HG03442 (cell line): ENCODE data around the gene TNFRSF4.

Experiments used
- ATAC-seq: cut with Tn5 transposase; IDR thresholded peaks from one replicate; pipeline ENCODE4 v1.9.1; 2021; ENCODE audit warnings: mild to moderate bottlenecking, moderate library complexity; ENCODE audit not compliant: unreplicated experiment

Gene TNFRSF4

GRCh38 chr1:1245817-1246576 lies 32.0 kb upstream of the TNFRSF4 start:
- ATAC-seq = no peak

GRCh38 chr1:1245178-1245816 lies 31.3 kb upstream of the TNFRSF4 start:
- ATAC-seq = no peak

GRCh38 chr1:1244192-1244811 lies 30.3 kb upstream of the TNFRSF4 start:
- no peak for ATAC-seq

GRCh38 chr1:1243807-1244191 lies 29.8 kb upstream of the TNFRSF4 start:
- no peak for ATAC-seq

- ATAC-seq = no peak
Measured at GRCh38 chr1:1243266-1243660, 29.3 kb upstream of the TNFRSF4 start.

GRCh38 chr1:1242461-1243265 lies 28.7 kb upstream of the TNFRSF4 start:
- ATAC-seq = no peak

GRCh38 chr1:1241588-1242219 lies 27.8 kb upstream of the TNFRSF4 start:
- ATAC-seq = no peak

- ATAC-seq = no peak
Measured at GRCh38 chr1:1240822-1241587, 27.1 kb upstream of the TNFRSF4 start.

- no peak for ATAC-seq
Measured at GRCh38 chr1:1240348-1240732, 26.4 kb upstream of the TNFRSF4 start.

GRCh38 chr1:1239614-1240347 lies 25.8 kb upstream of the TNFRSF4 start:
- no peak for ATAC-seq

- no peak for ATAC-seq
Measured at GRCh38 chr1:1239227-1239613, 25.3 kb upstream of the TNFRSF4 start.

GRCh38 chr1:1238702-1239178 lies 24.8 kb upstream of the TNFRSF4 start:
- no peak for ATAC-seq

- no peak for ATAC-seq
Measured at GRCh38 chr1:1237874-1238701, 24.1 kb upstream of the TNFRSF4 start.

- no peak for ATAC-seq
Measured at GRCh38 chr1:1236945-1237873, 23.3 kb upstream of the TNFRSF4 start.

- ATAC-seq = no peak
Measured at GRCh38 chr1:1236176-1236763, 22.3 kb upstream of the TNFRSF4 start.

GRCh38 chr1:1235016-1235744 lies 21.2 kb upstream of the TNFRSF4 start:
- no peak for ATAC-seq
